HG03575 (cell line): ENCODE data around the gene CCDC182.

ENCODE experiments used
- ATAC-seq: cut with Tn5 transposase; IDR thresholded peaks from one replicate; pipeline ENCODE4 v1.9.1; 2021; ENCODE audit not compliant: unreplicated experiment, insufficient number of reproducible peaks, low FRiP score; ENCODE audit errors: extremely low read depth

Gene CCDC182

GRCh38 chr17:57735230-57735629 is 9.9 kb downstream of the CCDC182 start:
- no peak for ATAC-seq

GRCh38 chr17:57733085-57733484 is 12.0 kb downstream of the CCDC182 start:
- ATAC-seq = no peak

GRCh38 chr17:57732062-57732461 is 13.0 kb downstream of the CCDC182 start:
- ATAC-seq = no peak

- ATAC-seq = no peak
Observed at GRCh38 chr17:57730026-57730701, 14.9 kb downstream of the CCDC182 start.

GRCh38 chr17:57727630-57728175 is 17.4 kb downstream of the CCDC182 start:
- no peak for ATAC-seq

- no peak for ATAC-seq
Observed at GRCh38 chr17:57726838-57727237, 18.3 kb downstream of the CCDC182 start.

- no peak for ATAC-seq
Observed at GRCh38 chr17:57726213-57726790, 18.8 kb downstream of the CCDC182 start.

- no peak for ATAC-seq
Observed at GRCh38 chr17:57724729-57725125, 20.4 kb downstream of the CCDC182 start.

- no peak for ATAC-seq
Observed at GRCh38 chr17:57724026-57724728, 20.9 kb downstream of the CCDC182 start.

- no peak for ATAC-seq
Observed at GRCh38 chr17:57723427-57724025, 21.6 kb downstream of the CCDC182 start.

- ATAC-seq = no peak
Observed at GRCh38 chr17:57722704-57723043, 22.4 kb downstream of the CCDC182 start.

- no peak for ATAC-seq
Observed at GRCh38 chr17:57721967-57722703, 23.0 kb downstream of the CCDC182 start.

GRCh38 chr17:57720386-57721035 is 24.6 kb downstream of the CCDC182 start:
- ATAC-seq = no peak

- no peak for ATAC-seq
Observed at GRCh38 chr17:57718878-57719277, 26.2 kb downstream of the CCDC182 start.

- no peak for ATAC-seq
Observed at GRCh38 chr17:57715981-57716380, 29.1 kb downstream of the CCDC182 start.

- ATAC-seq = no peak
Observed at GRCh38 chr17:57714665-57715180, 30.4 kb downstream of the CCDC182 start.

- no peak for ATAC-seq
Observed at GRCh38 chr17:57713140-57713539, 32.0 kb downstream of the CCDC182 start.

GRCh38 chr17:57708410-57708809 is 36.7 kb downstream of the CCDC182 start:
- ATAC-seq = no peak
